ENCODE data around the gene HAUS2. TPM values are rescaled to one million over a fixed set of nuclear protein-coding genes. Genes with fewer than 3 reads are reported as not detected.

The HAUS2 gene
- total and polyA plus RNA-seq, 2 donors (not counting 3 experiments of a cell fraction or from before 2014, with no cell fraction given): 12.6 to 33.5 TPM

GRCh38 chr15:42558739-42559138, 10.1 kb downstream of the HAUS2 start:
- intact Hi-C loops (cut with micrococcal nuclease) (no loop called here), dilution Hi-C loops (cut with MboI; ENCODE audit: extremely low pct_ligation_motif_present, low sequenced_read_pairs) (no loop called here)
- no TSS peak for BruUV-seq (replicated peaks)
- Histone ChIP-seq H3K36me3 (ENCODE audit: control insufficient read depth in 2 of 2, extremely low read depth in 1 of 2, insufficient read depth in 2 of 2, low read length in 2 of 2) (peaks cover 5 to 8% of the 10 kb centered on the region in 2 experiments), H2AFZ (ENCODE audit: low read depth, low read length) (no peak overlapping the region), H3K9ac (replicated peaks; ENCODE audit: extremely low read depth, insufficient read depth, low read length) (no peak overlapping the region), H3K9me3 (replicated peaks; ENCODE audit: control insufficient read depth, insufficient read depth, low read length) (no peaks in the 10 kb centered on the region), H3K27me3 (ENCODE audit: control insufficient read depth in 2 of 2, insufficient read depth in 2 of 2, low read length in 2 of 2) (no peaks in the 10 kb centered on the region), H3K79me2 (ENCODE audit: control insufficient read depth, insufficient read depth, low read length) (peaks cover 25% of the 10 kb centered on the region), H3K4me3 (replicated peaks in 1 of 3; ENCODE audit: insufficient read depth in 1 of 3, low read depth in 1 of 3, low read length in 3 of 3) (no peak overlapping the region), H4K20me1 (replicated peaks; ENCODE audit: control insufficient read depth, extremely low read depth, insufficient read depth, low read length) (peaks cover 3% of the 10 kb centered on the region), H3K4me1 (ENCODE audit: control insufficient read depth, extremely low read depth, insufficient read depth, low read length) (no peaks in the 10 kb centered on the region), H3K4me2 (ENCODE audit: insufficient read depth, low read length) (no peak overlapping the region), H3K27ac (ENCODE audit: insufficient read depth, low read depth, low read length) (no peak overlapping the region), H3K9me1 (replicated peaks; ENCODE audit: control insufficient read depth, extremely low read depth, insufficient read depth, low read length) (no peaks in the 10 kb centered on the region)
- POLR2A ChIA-PET: no interaction called here
- FAIRE-seq (no peak), DNase-seq (ENCODE audit: low read depth, low spot score) (no peak)
- TF ChIP-seq GATA2 (IDR thresholded peaks at IDR 0.05; ENCODE audit: insufficient read depth, insufficient read length, low read depth, low read length): no peak
- no peak for TF ChIP-seq POLR2A (IDR thresholded peaks at IDR 0.05; ENCODE audit: low read depth, low read length)
- TF ChIP-seq CTCF (IDR thresholded peaks at IDR 0.05; ENCODE audit: extremely low read depth in 1 of 2, insufficient read depth in 1 of 2, low read depth in 1 of 2, low read length in 2 of 2): no peak
- TF ChIP-seq JUN (IDR thresholded peaks at IDR 0.05; ENCODE audit: borderline replicate concordance, insufficient read depth, insufficient read length, low read depth): no peak
- no peak for TF ChIP-seq FOS (IDR thresholded peaks at IDR 0.05; ENCODE audit: borderline replicate concordance, insufficient read depth, low read length)
- no peak for TF ChIP-seq MYC (IDR thresholded peaks at IDR 0.05; ENCODE audit: low read depth, low read length)
- no peak for TF ChIP-seq MAX (IDR thresholded peaks at IDR 0.05; ENCODE audit: insufficient read depth, insufficient read length)
- no peak for TF ChIP-seq POLR2AphosphoS5 (IDR thresholded peaks at IDR 0.05; ENCODE audit: insufficient read depth, low read depth, low read length)
- no peak for TF ChIP-seq EZH2 (IDR thresholded peaks at IDR 0.05; ENCODE audit: borderline replicate concordance, low read depth, low read length, severe bottlenecking)
- CTCF ChIA-PET: no interaction called here

Data from endothelial cell of umbilical vein (primary cell).